ENCODE results near the gene NECTIN1. TPM values are rescaled to one million over a fixed set of nuclear protein-coding genes. Genes with fewer than 3 reads are reported as not detected.

The NECTIN1 gene
- total and polyA plus RNA-seq, 2 experiments from 2014 or later, result 3.6 to 7.4 TPM

GRCh38 chr11:119723243-119723951 is 5.6 kb downstream of the NECTIN1 start:
- no peak overlapping the region for H2AFZ ChIP-seq
- H3K27me3 ChIP-seq, result peaks cover 5% of the 10 kb centered on the region
- 44% methylated on average over 6 of the region's 6 CpGs for WGBS (ENCODE audit: low lambda C conversion rate, missing lambda C conversion rate)
- peaks cover 29% of the 10 kb centered on the region for H3K79me2 ChIP-seq
- peaks cover 20% of the 10 kb centered on the region for H3K4me1 ChIP-seq (ENCODE audit: insufficient read depth)
- H3K4me3 ChIP-seq, result no peak overlapping the region
- H3K9me3 ChIP-seq (ENCODE audit: low read depth), result no peaks in the 10 kb centered on the region
- no peak for DNase-seq (ENCODE audit: low spot score)
- no peak overlapping the region for H3K27ac ChIP-seq
- no peaks in the 10 kb centered on the region for H3K9me2 ChIP-seq (replicated peaks; ENCODE audit: insufficient read depth)
- peaks cover 13% of the 10 kb centered on the region for H4K20me1 ChIP-seq (ENCODE audit: insufficient read depth, poor library complexity, severe bottlenecking)
- H3K36me3 ChIP-seq (replicated peaks; ENCODE audit: insufficient read depth, low read depth), result no peaks in the 10 kb centered on the region
- no peak overlapping the region for H3K4me2 ChIP-seq
- TF ChIP-seq EZH2phosphoT487 (IDR thresholded peaks at IDR 0.05; ENCODE audit: low read depth, severe bottlenecking, unreplicated experiment), result no peak
- no peak for TF ChIP-seq EZH2 (IDR thresholded peaks at IDR 0.05; ENCODE audit: borderline replicate concordance)
- TF ChIP-seq, protein P1, sequence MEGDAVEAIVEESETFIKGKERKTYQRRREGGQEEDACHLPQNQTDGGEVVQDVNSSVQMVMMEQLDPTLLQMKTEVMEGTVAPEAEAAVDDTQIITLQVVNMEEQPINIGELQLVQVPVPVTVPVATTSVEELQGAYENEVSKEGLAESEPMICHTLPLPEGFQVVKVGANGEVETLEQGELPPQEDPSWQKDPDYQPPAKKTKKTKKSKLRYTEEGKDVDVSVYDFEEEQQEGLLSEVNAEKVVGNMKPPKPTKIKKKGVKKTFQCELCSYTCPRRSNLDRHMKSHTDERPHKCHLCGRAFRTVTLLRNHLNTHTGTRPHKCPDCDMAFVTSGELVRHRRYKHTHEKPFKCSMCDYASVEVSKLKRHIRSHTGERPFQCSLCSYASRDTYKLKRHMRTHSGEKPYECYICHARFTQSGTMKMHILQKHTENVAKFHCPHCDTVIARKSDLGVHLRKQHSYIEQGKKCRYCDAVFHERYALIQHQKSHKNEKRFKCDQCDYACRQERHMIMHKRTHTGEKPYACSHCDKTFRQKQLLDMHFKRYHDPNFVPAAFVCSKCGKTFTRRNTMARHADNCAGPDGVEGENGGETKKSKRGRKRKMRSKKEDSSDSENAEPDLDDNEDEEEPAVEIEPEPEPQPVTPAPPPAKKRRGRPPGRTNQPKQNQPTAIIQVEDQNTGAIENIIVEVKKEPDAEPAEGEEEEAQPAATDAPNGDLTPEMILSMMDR (IDR thresholded peaks at IDR 0.05; ENCODE audit: poor library complexity), result no peak

DNA sequence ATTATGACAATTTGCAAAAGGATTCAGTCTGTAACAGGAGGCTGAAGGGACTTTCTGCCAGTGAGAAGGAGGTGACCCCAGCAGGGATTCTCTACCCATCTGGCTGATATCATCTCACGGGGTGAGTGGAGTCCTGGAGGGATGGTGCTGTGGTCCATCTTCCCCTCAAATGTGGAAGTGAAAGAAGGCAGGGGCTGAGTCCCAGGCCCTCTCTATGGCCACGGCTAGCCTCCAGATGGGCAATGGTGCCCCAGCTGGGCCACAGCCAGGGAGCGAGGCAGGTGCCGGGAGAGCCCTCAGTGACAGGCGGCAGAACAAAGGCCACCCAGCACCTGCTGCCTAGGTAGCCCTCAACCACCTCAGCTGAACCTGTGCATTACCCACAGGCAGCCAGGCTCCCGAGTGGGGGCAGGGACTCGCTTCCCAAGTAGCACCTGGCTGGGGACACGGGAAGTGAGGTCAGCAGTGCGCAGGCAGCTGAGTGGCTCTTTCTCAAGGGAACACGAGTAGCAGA is 6.7 kb downstream of the NECTIN1 start:
- Histone ChIP-seq H3K4me1 (ENCODE audit: insufficient read depth) (peaks cover 9% of the 10 kb centered on the region), H3K4me3 (no peak overlapping the region), H3K27ac (no peak overlapping the region), H3K79me2 (peaks cover 29% of the 10 kb centered on the region), H3K4me2 (no peak overlapping the region), H4K20me1 (ENCODE audit: insufficient read depth, poor library complexity, severe bottlenecking) (peaks cover 3% of the 10 kb centered on the region), H3K9me2 (replicated peaks; ENCODE audit: insufficient read depth) (no peaks in the 10 kb centered on the region), H3K9me3 (ENCODE audit: low read depth) (no peaks in the 10 kb centered on the region), H2AFZ (no peak overlapping the region), H3K27me3 (peaks cover 3% of the 10 kb centered on the region), H3K36me3 (replicated peaks; ENCODE audit: insufficient read depth, low read depth) (no peaks in the 10 kb centered on the region)
- DNase-seq (ENCODE audit: low spot score), result no peak
- 80% methylated on average over 10 of the region's 10 CpGs for WGBS (ENCODE audit: low lambda C conversion rate, missing lambda C conversion rate)
- TF ChIP-seq EZH2phosphoT487 (IDR thresholded peaks at IDR 0.05; ENCODE audit: low read depth, severe bottlenecking, unreplicated experiment) (no peak), EZH2 (IDR thresholded peaks at IDR 0.05; ENCODE audit: borderline replicate concordance) (no peak)
- TF ChIP-seq, protein P1 (IDR thresholded peaks at IDR 0.05; ENCODE audit: poor library complexity), result no peak

DNA sequence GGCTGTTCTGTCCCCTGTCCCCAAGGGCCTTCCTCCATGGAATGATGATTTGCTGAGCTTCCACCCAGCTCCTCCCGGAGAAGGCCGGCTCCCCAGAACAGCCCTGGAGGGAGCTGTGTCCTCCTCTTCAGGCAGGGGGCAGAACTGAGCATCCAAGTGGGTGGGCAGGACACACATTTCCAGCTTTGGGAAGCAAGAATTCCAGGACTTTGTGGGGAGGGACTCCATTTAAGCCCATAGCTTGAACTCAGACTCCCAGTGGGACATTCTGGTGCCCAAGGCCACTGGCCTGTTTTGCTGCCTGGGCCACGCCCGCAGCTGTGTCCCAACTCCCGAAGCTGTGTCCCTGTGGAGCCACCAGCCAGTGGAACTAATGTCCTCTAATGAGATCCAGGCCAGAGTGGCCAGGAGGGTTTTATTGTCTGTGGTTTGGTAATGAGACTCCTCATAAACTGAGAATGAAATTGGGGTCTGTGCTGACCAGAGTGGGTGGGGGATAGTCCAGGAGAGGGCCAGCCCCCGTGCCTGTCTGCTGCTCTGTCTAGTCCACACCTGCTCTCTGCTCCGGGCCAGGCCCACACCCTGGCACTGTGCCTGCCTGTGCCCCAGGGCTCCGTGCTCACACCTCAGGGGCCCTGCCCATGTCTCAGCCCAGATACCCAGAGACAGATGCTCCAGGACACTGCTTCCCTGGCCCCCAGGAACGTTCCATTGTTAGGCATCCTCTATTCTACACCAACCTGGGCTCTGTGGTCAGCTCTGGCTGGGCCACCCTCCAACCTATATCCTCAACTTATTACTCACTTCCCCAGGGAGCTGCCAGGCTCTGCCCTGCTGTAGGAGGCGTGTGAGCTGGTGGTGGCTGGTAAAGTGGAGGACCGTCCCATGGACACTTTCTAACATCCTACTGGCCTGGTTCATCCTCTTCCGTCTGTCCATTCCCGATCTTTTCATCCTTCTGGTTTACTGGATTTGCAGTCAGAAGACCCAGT is 7.6 kb downstream of the NECTIN1 start:
- Histone ChIP-seq H3K9me3 (ENCODE audit: low read depth) (no peaks in the 10 kb centered on the region), H3K27me3 (no peaks in the 10 kb centered on the region), H3K9me2 (replicated peaks; ENCODE audit: insufficient read depth) (no peaks in the 10 kb centered on the region), H3K79me2 (peaks cover 20% of the 10 kb centered on the region), H4K20me1 (ENCODE audit: insufficient read depth, poor library complexity, severe bottlenecking) (no peaks in the 10 kb centered on the region), H3K4me2 (no peak overlapping the region), H3K4me1 (ENCODE audit: insufficient read depth) (peaks cover 3% of the 10 kb centered on the region), H3K36me3 (replicated peaks; ENCODE audit: insufficient read depth, low read depth) (no peaks in the 10 kb centered on the region), H3K4me3 (no peak overlapping the region), H3K27ac (no peak overlapping the region), H2AFZ (no peak overlapping the region)
- no peak for DNase-seq (ENCODE audit: low spot score)
- 68% methylated on average over 13 of the region's 13 CpGs for WGBS (ENCODE audit: low lambda C conversion rate, missing lambda C conversion rate)
- TF ChIP-seq EZH2 (IDR thresholded peaks at IDR 0.05; ENCODE audit: borderline replicate concordance) (no peak), EZH2phosphoT487 (IDR thresholded peaks at IDR 0.05; ENCODE audit: low read depth, severe bottlenecking, unreplicated experiment) (no peak)
- TF ChIP-seq, protein P1 (IDR thresholded peaks at IDR 0.05; ENCODE audit: poor library complexity), result peak; percentile 35
